ENCODE results near the gene CIAO2B.

DNA sequence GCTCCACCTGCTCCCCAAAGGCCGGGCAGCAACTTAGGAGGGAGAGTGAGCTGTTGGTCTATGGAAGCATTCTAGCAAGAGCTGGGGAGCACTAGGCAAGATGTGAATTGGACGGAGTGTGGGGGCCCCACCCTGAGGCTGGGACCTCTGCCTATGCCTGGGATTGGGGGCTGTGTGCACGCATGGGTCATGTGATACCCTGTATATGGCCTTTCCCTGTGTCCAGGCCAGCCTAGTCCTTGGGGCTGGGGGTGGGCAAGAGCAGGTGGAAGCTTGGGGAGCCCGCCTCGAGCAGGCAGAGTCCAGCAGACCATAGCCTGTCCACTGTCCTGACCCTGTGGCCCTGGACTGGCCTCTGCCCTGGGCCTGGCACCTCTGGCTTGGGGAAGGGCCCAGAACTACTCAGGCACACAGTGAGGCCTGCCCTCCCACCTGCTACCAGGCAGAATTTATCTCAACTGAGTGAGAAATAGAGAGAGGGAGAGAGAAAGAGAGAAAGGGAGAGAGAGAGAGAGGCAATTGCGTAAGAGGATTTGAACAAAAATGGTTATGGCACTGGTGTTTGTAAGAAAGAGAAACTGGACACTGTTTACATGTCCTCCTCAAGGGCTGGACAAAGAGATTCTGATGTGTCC, 34.8 kb downstream of the CIAO2B start:
- no peak for TF ChIP-seq CTCF (optimal IDR thresholded peaks at IDR 0.05 in 1 of 3, IDR thresholded peaks at IDR 0.05 in 1 of 3, conservative IDR thresholded peaks at IDR 0.05 in 1 of 3; ENCODE audit: extremely low read depth in 1 of 3, insufficient read depth in 2 of 3, low read length in 3 of 3)
- no peak for TF ChIP-seq EZH2 (IDR thresholded peaks at IDR 0.05; ENCODE audit: low read length)

Measured in keratinocyte (primary cell).